B cell (primary cell): ENCODE data around the gene KCTD10.

ENCODE experiments used
- EZH2 ChIP-seq: IDR thresholded peaks from 2 replicates; pipeline ENCODE4 v1.6.1; 2012; ENCODE audit warnings: borderline replicate concordance, low read depth, mild to moderate bottlenecking, moderate library complexity, low read length; ENCODE audit not compliant: insufficient read depth, poor library complexity, severe bottlenecking
- TF ChIP-seq, protein P1 (sequence below): fragments of 200-600 bp; IDR thresholded peaks from one replicate; pipeline ENCODE4 v1.8.0; 2022; ENCODE audit warnings: antibody characterized with exemption, mild to moderate bottlenecking

DNA sequence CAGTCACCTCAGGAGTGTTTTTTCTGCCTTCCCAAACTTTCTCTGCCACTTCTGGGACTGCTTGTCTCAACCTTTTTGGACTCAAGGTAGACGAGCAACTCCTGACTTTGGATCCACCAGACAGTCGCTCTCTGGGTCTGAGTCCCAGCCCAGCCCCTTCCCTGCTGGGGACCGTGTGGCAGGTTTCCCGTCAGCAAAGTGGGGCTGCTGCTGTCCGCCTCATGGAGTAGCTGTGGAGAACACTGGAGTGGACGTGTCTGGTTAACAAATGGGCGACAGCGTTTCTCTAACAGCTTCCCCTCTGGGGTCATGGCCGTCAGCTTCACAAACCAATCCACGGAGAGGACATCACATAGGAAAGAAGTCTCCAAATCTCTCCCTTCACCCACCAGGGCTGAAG, 54.8 kb downstream of the KCTD10 start:
- TF ChIP-seq, protein P1, sequence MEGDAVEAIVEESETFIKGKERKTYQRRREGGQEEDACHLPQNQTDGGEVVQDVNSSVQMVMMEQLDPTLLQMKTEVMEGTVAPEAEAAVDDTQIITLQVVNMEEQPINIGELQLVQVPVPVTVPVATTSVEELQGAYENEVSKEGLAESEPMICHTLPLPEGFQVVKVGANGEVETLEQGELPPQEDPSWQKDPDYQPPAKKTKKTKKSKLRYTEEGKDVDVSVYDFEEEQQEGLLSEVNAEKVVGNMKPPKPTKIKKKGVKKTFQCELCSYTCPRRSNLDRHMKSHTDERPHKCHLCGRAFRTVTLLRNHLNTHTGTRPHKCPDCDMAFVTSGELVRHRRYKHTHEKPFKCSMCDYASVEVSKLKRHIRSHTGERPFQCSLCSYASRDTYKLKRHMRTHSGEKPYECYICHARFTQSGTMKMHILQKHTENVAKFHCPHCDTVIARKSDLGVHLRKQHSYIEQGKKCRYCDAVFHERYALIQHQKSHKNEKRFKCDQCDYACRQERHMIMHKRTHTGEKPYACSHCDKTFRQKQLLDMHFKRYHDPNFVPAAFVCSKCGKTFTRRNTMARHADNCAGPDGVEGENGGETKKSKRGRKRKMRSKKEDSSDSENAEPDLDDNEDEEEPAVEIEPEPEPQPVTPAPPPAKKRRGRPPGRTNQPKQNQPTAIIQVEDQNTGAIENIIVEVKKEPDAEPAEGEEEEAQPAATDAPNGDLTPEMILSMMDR, result no peak
- no peak for TF ChIP-seq EZH2
